DOHH2 (cell line): ENCODE data around the gene ATRN.

Source experiments
- EZH2phosphoT487 ChIP-seq: fragments of 200-600 bp; sonication (generic); IDR thresholded peaks from 2 replicates; pipeline ENCODE4 v1.6.1; 2017; ENCODE audit warnings: borderline replicate concordance, mild to moderate bottlenecking, antibody characterized with exemption, low read length, moderate library complexity, mixed read lengths
- TF ChIP-seq, protein P1 (sequence below): fragments of 200-600 bp; sonication (generic); IDR thresholded peaks from one replicate; pipeline ENCODE4 v1.5.1; 2014; ENCODE audit warnings: antibody characterized with exemption, mild to moderate bottlenecking, low read depth, low read length; ENCODE audit not compliant: poor library complexity, severe bottlenecking

DNA sequence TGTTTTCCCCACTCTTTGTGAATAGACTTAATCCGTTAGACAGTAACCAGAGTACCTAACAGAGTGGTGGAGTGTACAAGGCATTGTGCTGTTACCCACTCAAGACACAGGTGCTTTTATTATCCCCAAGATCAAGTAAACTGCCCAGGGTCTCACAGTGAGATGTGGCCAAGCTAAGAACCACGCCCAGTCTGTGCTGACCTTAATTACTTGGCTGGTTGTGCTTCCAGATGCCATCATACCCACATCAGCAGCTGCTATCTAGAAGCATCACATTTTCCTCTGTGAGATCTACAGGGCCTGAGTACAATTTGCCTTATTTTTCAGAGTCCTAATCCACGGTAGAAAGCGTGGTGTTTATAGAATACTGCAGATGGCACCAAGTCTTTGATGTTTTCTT lies 122.1 kb downstream of the ATRN start:
- TF ChIP-seq, protein P1, sequence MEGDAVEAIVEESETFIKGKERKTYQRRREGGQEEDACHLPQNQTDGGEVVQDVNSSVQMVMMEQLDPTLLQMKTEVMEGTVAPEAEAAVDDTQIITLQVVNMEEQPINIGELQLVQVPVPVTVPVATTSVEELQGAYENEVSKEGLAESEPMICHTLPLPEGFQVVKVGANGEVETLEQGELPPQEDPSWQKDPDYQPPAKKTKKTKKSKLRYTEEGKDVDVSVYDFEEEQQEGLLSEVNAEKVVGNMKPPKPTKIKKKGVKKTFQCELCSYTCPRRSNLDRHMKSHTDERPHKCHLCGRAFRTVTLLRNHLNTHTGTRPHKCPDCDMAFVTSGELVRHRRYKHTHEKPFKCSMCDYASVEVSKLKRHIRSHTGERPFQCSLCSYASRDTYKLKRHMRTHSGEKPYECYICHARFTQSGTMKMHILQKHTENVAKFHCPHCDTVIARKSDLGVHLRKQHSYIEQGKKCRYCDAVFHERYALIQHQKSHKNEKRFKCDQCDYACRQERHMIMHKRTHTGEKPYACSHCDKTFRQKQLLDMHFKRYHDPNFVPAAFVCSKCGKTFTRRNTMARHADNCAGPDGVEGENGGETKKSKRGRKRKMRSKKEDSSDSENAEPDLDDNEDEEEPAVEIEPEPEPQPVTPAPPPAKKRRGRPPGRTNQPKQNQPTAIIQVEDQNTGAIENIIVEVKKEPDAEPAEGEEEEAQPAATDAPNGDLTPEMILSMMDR, result no peak
- TF ChIP-seq EZH2phosphoT487, result no peak
